Osteoblast (primary cell): ENCODE data around the gene GNPTAB. TPM values are rescaled to one million over a fixed set of nuclear protein-coding genes. Genes with fewer than 3 reads are reported as not detected.
A peak's percentile ranks its signal among the peaks of the same experiment; 100 is the strongest.

ENCODE experiments used
- DNase-seq: peaks from one replicate; pipeline ENCODE4 v3.0.0; 2011; ENCODE audit warnings: low spot score, mixed read lengths; ENCODE audit not compliant: insufficient read length; ENCODE audit errors: missing footprints
- H2AFZ ChIP-seq: 2 replicates; pipeline ENCODE4 v1.6.0; 2011; ENCODE audit warnings: mild to moderate bottlenecking, low read length
- H3K27ac ChIP-seq: 2 replicates; pipeline ENCODE4 v1.5.1; 2011; ENCODE audit warnings: mild to moderate bottlenecking, low read depth, low read length, moderate library complexity
- H3K27me3 ChIP-seq: 2 replicates; pipeline ENCODE4 v1.6.0; 2012; ENCODE audit warnings: mild to moderate bottlenecking, control low read depth, inconsistent platforms, low read length, moderate library complexity; ENCODE audit not compliant: insufficient read depth
- H3K36me3 ChIP-seq: 2 replicates; pipeline ENCODE4 v1.5.1; 2011; ENCODE audit warnings: mild to moderate bottlenecking, low read length, control low read depth, moderate library complexity; ENCODE audit not compliant: insufficient read depth
- H3K4me1 ChIP-seq: 2 replicates; pipeline ENCODE4 v1.5.1; 2011; ENCODE audit warnings: mild to moderate bottlenecking, low read length, control low read depth, moderate library complexity; ENCODE audit not compliant: insufficient read depth
- H3K4me2 ChIP-seq: 2 replicates; pipeline ENCODE4 v1.6.0; 2011; ENCODE audit warnings: mild to moderate bottlenecking, low read length; ENCODE audit not compliant: insufficient read depth
- H3K4me3 ChIP-seq: fragments of 200-600 bp; sonication (generic); 3 replicates; pipeline ENCODE4 v1.5.1; 2012; ENCODE audit warnings: mild to moderate bottlenecking, low read length, inconsistent platforms; ENCODE audit not compliant: insufficient read depth
- H3K79me2 ChIP-seq: 2 replicates; pipeline ENCODE4 v1.6.0; 2012; ENCODE audit warnings: mild to moderate bottlenecking, low read length, control low read depth, inconsistent platforms; ENCODE audit not compliant: insufficient read depth
- H3K9me3 ChIP-seq: 2 replicates; pipeline ENCODE4 v1.5.1; 2011; ENCODE audit warnings: low read depth, low read length, control low read depth
- H4K20me1 ChIP-seq: 2 replicates; pipeline ENCODE4 v1.6.0; 2012; ENCODE audit warnings: mild to moderate bottlenecking, low read length, control low read depth; ENCODE audit not compliant: insufficient read depth
- CTCF ChIP-seq: IDR thresholded peaks from 2 replicates; pipeline ENCODE4 v1.5.1; 2011; ENCODE audit warnings: mild to moderate bottlenecking, low read depth, low read length, moderate library complexity; ENCODE audit errors: extremely low read depth
- total RNA-seq: library from RNA; depleted of rRNA; stranded (reverse); fragments of >200 nt; gene quantifications from 2 replicates; pipeline ENCODE4 v1.2.3, GENCODE V29; 2012

GNPTAB gene
- total RNA-seq, 1 donor, result 93.0 TPM

DNA sequence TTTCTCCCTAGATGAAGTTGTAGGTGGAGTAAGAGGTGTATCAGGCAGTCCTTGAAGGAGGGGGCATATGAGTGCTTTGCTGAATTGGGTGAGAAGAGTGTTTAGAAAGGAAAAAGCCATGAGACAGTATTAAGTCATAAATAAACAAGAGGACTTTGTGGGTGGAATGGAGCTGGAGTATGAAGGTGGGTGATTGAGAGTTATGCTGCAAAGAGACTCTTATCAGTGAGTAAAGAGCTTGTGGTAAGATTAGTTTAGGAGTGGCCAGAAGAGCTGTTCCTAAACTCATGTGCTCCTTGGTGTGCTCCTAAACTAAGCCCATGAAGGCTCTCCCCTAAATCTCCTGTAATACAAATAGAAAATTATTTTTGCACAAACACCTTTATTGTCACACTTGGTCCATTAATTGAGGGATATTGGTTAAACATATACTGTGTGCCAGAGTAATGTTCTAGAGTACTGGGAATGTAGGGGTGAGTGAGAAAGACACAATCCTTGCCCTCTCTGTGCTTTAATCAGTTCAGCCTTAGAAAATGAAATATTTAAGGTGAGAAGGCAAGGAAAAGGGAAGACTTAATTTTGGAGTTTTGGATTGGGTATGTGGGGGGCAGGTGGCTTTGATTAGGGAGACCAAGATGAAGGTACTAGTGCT, 123.5 kb downstream of the GNPTAB start:
- Histone ChIP-seq H3K79me2 (peaks cover 52% of the 10 kb centered on the region), H2AFZ (no peak overlapping the region), H4K20me1 (no peaks in the 10 kb centered on the region), H3K9me3 (no peaks in the 10 kb centered on the region), H3K4me1 (peaks cover 5% of the 10 kb centered on the region), H3K27me3 (no peaks in the 10 kb centered on the region), H3K27ac (no peak overlapping the region), H3K4me2 (no peak overlapping the region), H3K36me3 (no peaks in the 10 kb centered on the region), H3K4me3 (no peak overlapping the region)
- DNase-seq, result no peak
- no peak for TF ChIP-seq CTCF

DNA sequence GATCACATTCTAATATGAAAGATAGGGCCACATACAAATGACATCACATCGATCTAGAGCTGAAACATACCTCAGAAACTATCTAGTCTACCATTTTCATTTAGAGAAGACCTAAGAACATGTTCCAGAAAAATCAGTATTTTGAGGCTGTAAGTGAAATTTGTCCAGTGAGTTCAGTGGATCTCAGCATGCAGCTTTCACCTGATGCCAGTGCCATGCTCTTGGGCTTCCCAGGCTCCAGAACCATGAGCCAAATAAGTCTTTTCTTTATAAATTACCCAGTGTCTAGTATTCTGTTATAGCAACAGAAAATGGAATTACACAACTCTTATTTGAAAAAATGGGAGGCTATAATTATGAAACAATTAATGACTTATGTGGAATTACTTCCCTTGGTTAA, 124.4 kb downstream of the GNPTAB start:
- no peak for TF ChIP-seq CTCF
- Histone ChIP-seq H3K79me2 (peaks cover 57% of the 10 kb centered on the region), H3K9me3 (no peaks in the 10 kb centered on the region), H3K27ac (no peak overlapping the region), H2AFZ (no peak overlapping the region), H3K36me3 (no peaks in the 10 kb centered on the region), H3K27me3 (no peaks in the 10 kb centered on the region), H4K20me1 (no peaks in the 10 kb centered on the region), H3K4me3 (no peak overlapping the region), H3K4me1 (peaks cover 5% of the 10 kb centered on the region), H3K4me2 (no peak overlapping the region)
- DNase-seq, result no peak

- Histone ChIP-seq H3K27me3 (no peaks in the 10 kb centered on the region), H4K20me1 (no peaks in the 10 kb centered on the region), H3K27ac (no peak overlapping the region), H3K36me3 (no peaks in the 10 kb centered on the region), H3K4me3 (no peak overlapping the region), H3K79me2 (peaks cover 66% of the 10 kb centered on the region), H3K4me1 (peaks cover 5% of the 10 kb centered on the region), H3K9me3 (no peaks in the 10 kb centered on the region), H2AFZ (no peak overlapping the region), H3K4me2 (no peak overlapping the region)
- DNase-seq, result peak; percentile 64
- no peak for TF ChIP-seq CTCF
These were observed 127.3 kb downstream of the GNPTAB start for GRCh38 chr12:101703487-101703886.

DNA sequence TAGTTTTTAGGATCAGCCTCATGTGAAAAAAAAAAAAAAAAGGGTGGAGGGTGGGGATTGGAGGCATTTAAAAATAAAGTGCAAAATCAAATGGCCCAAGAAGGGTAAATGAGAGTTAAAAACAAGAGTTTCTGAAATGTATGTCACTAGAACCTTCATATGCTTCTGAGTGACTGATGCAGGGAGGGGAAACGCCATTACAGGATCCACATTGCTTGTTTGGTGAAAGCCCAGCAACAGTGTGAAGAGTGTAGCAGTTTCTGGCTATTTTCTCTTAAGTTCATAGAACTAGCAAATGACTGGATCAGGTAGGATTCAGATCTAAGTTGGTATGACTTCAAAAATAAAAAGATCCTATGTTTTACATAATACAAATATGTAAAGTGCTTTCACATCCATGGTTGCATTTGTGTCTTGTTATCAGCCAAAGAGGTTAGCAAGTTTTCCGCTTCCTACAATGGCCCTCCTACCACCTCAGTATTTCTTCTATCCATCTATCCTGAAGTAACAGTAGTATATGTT, 130.4 kb downstream of the GNPTAB start:
- no peak overlapping the region for H3K4me2 ChIP-seq
- no peaks in the 10 kb centered on the region for H3K9me3 ChIP-seq
- no peak overlapping the region for H3K27ac ChIP-seq
- peaks cover 62% of the 10 kb centered on the region for H3K79me2 ChIP-seq
- H3K27me3 ChIP-seq, result no peaks in the 10 kb centered on the region
- H3K4me1 ChIP-seq, result peaks cover 6% of the 10 kb centered on the region
- no peaks in the 10 kb centered on the region for H4K20me1 ChIP-seq
- H3K4me3 ChIP-seq, result no peak overlapping the region
- no peak overlapping the region for H2AFZ ChIP-seq
- H3K36me3 ChIP-seq, result no peaks in the 10 kb centered on the region
- TF ChIP-seq CTCF, result no peak
- peak; percentile 69 for DNase-seq
